Type B pancreatic cell (in vitro differentiated cells): Measurements from ENCODE around the gene MGMT. TPM values are rescaled to one million over a fixed set of nuclear protein-coding genes. Genes with fewer than 3 reads are reported as not detected.

Experiments used
- DNase-seq: peaks from one replicate; pipeline ENCODE4 v3.0.0; 2021; ENCODE audit warnings: mixed read lengths; ENCODE audit not compliant: unreplicated experiment; ENCODE audit errors: extremely low spot score
- H3K27ac Mint-ChIP-seq: 2 replicates; pipeline ENCODE4 v1.8.0; 2021; ENCODE audit warnings: mild to moderate bottlenecking, mixed read lengths
- H3K27me3 Mint-ChIP-seq: 2 replicates; pipeline ENCODE4 v1.8.0; 2021; ENCODE audit warnings: mixed read lengths
- H3K36me3 Mint-ChIP-seq: 2 replicates; pipeline ENCODE4 v1.8.0; 2021; ENCODE audit warnings: mixed read lengths
- H3K4me1 Mint-ChIP-seq: one replicate; pipeline ENCODE4 v1.8.0; 2021; ENCODE audit warnings: mixed read lengths; ENCODE audit not compliant: unreplicated experiment
- H3K4me3 Mint-ChIP-seq: 2 replicates; pipeline ENCODE4 v1.8.0; 2021; ENCODE audit warnings: mild to moderate bottlenecking, mixed read lengths
- H3K9me3 Mint-ChIP-seq: 2 replicates; pipeline ENCODE4 v1.8.0; 2021; ENCODE audit warnings: mixed read lengths
- total RNA-seq: library from RNA; stranded (reverse); gene quantifications from 2 replicates; pipeline ENCODE4 v1.2.1, GENCODE V29; 2021; ENCODE audit warnings: low replicate concordance
- TF ChIP-seq, protein P1 (sequence below): fragments of 200-600 bp; sonication (generic); conservative IDR thresholded peaks from 2 replicates; pipeline ENCODE4 v1.5.0; 2021; ENCODE audit warnings: antibody characterized with exemption, mild to moderate bottlenecking

MGMT gene
- total RNA-seq, 1 donor from 2014 or later = 18.8 TPM

DNA sequence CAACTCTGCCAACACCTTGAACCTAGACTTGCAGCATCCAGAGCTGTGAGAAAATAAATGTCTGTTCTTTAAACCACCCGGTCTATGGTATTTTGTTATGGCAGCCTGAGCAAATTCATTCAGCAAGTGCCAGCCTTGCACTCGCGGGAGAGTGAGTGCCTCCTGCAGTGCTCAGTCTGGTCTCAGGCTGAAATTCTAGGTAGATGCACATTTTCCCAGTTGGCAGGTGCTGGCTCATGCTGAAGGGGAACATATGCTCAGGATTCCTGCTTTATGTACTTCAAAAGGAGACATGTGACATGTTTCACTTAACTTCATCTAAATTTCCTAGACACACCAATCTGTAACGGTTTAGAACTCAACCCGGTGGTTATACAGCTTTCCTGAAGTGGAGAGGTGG, 170.8 kb downstream of the MGMT start:
- Mint-ChIP-seq H3K36me3 (peaks cover 8% of the 10 kb centered on the region), H3K9me3 (peaks cover 10% of the 10 kb centered on the region), H3K4me1 (no peaks in the 10 kb centered on the region), H3K27ac (no peak overlapping the region), H3K4me3 (no peak overlapping the region), H3K27me3 (no peaks in the 10 kb centered on the region)
- TF ChIP-seq, protein P1, sequence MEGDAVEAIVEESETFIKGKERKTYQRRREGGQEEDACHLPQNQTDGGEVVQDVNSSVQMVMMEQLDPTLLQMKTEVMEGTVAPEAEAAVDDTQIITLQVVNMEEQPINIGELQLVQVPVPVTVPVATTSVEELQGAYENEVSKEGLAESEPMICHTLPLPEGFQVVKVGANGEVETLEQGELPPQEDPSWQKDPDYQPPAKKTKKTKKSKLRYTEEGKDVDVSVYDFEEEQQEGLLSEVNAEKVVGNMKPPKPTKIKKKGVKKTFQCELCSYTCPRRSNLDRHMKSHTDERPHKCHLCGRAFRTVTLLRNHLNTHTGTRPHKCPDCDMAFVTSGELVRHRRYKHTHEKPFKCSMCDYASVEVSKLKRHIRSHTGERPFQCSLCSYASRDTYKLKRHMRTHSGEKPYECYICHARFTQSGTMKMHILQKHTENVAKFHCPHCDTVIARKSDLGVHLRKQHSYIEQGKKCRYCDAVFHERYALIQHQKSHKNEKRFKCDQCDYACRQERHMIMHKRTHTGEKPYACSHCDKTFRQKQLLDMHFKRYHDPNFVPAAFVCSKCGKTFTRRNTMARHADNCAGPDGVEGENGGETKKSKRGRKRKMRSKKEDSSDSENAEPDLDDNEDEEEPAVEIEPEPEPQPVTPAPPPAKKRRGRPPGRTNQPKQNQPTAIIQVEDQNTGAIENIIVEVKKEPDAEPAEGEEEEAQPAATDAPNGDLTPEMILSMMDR = no peak
- no peak for DNase-seq

DNA sequence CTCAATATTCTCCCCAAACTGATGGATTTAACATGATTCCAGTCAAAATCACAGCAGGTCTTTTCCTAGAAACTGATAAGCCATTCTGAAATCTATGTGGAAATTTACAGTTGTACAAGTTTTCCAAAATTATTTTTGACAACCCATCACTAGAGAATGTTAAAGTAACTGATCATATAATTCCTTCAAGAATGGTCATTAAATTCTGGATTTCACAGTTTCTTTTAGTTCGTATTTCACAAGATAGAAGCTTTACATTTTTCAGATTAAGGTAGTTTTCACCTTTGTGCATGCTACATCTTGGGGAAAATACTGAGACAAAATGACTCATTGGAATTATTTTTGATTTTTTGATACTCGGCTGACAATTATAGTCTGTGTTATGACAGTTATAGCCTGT, 174.3 kb downstream of the MGMT start:
- H3K36me3 Mint-ChIP-seq = no peaks in the 10 kb centered on the region
- DNase-seq = no peak
- no peak overlapping the region for H3K27ac Mint-ChIP-seq
- no peaks in the 10 kb centered on the region for H3K27me3 Mint-ChIP-seq
- H3K4me3 Mint-ChIP-seq = no peak overlapping the region
- TF ChIP-seq, protein P1 = no peak
- H3K9me3 Mint-ChIP-seq = no peaks in the 10 kb centered on the region
- H3K4me1 Mint-ChIP-seq = no peaks in the 10 kb centered on the region

DNA sequence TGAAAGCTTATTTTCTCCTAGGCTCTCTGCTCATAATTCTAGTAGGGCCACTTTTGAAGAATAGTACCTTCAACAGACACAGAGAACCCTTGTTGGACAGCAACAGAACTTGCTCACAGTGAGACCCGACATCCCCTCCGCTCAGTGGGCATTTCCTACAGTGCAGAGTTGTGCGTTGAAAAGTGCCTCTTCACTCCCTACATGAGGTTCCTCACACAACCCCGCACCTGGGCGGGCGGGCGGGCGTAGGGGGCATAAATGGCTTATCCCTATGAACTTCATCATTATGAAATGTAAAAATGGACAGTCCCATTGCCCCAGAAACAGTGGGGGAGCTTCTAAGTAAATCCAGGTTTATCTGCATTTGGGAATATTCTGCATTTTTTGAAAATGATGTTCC, 174.9 kb downstream of the MGMT start:
- no peaks in the 10 kb centered on the region for H3K4me1 Mint-ChIP-seq
- no peaks in the 10 kb centered on the region for H3K36me3 Mint-ChIP-seq
- DNase-seq = no peak
- no peak overlapping the region for H3K27ac Mint-ChIP-seq
- no peaks in the 10 kb centered on the region for H3K9me3 Mint-ChIP-seq
- H3K4me3 Mint-ChIP-seq = no peak overlapping the region
- H3K27me3 Mint-ChIP-seq = no peaks in the 10 kb centered on the region
- TF ChIP-seq, protein P1 = no peak

DNA sequence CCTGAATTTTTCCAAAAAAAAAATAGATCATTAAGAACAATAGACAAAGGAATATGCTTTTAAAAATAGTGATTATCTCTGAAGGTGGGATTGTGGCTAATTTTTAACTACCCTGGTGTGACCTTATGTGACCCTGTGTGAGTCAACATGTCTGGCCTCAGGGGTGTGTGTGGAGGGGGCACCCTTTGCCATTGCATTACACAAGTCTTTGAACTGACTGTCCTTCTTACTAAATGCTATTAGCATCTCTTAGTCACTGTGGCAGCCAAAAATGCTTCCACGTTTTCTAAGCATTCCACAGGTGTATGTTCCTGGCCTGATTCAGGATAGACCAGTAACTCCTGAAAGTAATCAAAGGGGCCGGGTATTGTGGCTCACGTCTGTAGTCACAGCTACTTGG, 175.4 kb downstream of the MGMT start:
- Mint-ChIP-seq H3K4me1 (no peaks in the 10 kb centered on the region), H3K9me3 (no peaks in the 10 kb centered on the region), H3K27ac (no peak overlapping the region), H3K27me3 (no peaks in the 10 kb centered on the region), H3K4me3 (no peak overlapping the region), H3K36me3 (no peaks in the 10 kb centered on the region)
- DNase-seq = no peak
- TF ChIP-seq, protein P1 = no peak

DNA sequence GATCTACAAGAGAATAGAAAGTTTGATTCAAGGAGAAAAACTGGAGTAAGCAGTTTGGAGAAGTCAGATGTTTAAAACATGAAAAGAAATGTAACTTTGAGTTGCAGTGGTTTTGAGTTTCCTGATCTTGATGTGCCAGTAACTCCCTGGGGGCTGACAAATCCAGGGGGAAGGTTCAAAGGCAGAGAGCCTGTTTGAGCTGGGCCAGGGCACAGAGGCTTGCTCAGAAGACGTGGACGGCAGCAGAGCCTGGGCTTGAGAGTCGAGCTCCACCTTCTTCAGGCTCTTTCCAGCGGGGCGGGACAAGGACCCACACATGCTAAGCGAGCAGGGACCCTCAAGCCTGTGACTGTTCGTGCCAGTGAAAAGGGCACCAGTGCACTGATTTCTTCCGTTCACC, 176.2 kb downstream of the MGMT start:
- H3K27ac Mint-ChIP-seq = no peak overlapping the region
- H3K4me3 Mint-ChIP-seq = no peak overlapping the region
- TF ChIP-seq, protein P1 = no peak
- no peaks in the 10 kb centered on the region for H3K27me3 Mint-ChIP-seq
- H3K36me3 Mint-ChIP-seq = no peaks in the 10 kb centered on the region
- no peaks in the 10 kb centered on the region for H3K4me1 Mint-ChIP-seq
- no peaks in the 10 kb centered on the region for H3K9me3 Mint-ChIP-seq
- no peak for DNase-seq

DNA sequence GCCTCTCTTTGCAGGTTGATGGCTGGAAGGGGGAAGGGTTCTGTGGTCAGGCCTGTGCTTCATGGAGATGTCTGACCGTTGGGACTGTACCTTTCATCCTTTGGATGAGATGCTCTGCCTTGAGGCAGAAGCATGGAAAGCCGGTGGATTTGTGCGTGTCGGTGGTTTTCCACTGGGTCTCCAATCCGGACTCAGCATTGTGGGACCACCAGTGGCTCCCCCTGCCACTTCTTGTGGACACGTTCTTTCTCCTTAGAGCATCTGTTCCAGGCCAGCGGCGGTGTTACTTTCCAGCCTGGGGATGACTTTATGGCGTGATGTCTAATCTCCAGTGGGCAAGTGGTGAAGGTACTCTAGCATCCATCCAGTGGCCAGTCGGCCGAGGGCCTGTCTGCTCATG, 178.4 kb downstream of the MGMT start:
- Mint-ChIP-seq H3K4me1 (peaks cover 6% of the 10 kb centered on the region), H3K9me3 (no peaks in the 10 kb centered on the region), H3K27ac (no peak overlapping the region), H3K27me3 (no peaks in the 10 kb centered on the region), H3K36me3 (peaks cover 3% of the 10 kb centered on the region), H3K4me3 (no peak overlapping the region)
- no peak for DNase-seq
- TF ChIP-seq, protein P1 = no peak
